Right lobe of liver (tissue), 6 donors: Measurements from ENCODE around the gene USP22. TPM values are rescaled to one million over a fixed set of nuclear protein-coding genes. Genes with fewer than 3 reads are reported as not detected.

Experiments used
- ATAC-seq, 4 donors: fragments of 200-7000 bp; cut with Tn5 transposase; one replicate each; pipeline ENCODE4 v1.9.1; 2020; ENCODE audit warnings: mild to moderate bottlenecking in 4 of 4, moderate library complexity in 4 of 4
- DNase-seq, 3 donors: peaks; one replicate each; pipeline ENCODE4 v3.0.0-alpha.2; 2020
- H3K27ac ChIP-seq, 3 donors: fragments of 200-600 bp; one replicate each; pipeline ENCODE4 v1.8.0; 2022
- H3K27me3 ChIP-seq, 2 donors: fragments of 200-600 bp; one replicate each; pipeline ENCODE4 v1.8.0; 2022
- H3K36me3 ChIP-seq, 4 donors: fragments of 200-600 bp; sonication (generic) in 1 of 4; one replicate each; pipeline versions ENCODE4 v1.5.1 to v1.8.0; 2017 to 2022; ENCODE audit warnings: control low read depth in 1 of 4
- H3K4me1 ChIP-seq, 4 donors: fragments of 200-600 bp; sonication (generic) in 1 of 4; one replicate each; pipeline versions ENCODE4 v1.5.1 to v1.8.0; 2017 to 2022; ENCODE audit warnings: control low read depth in 1 of 4
- H3K4me3 ChIP-seq, 3 donors: fragments of 200-600 bp; one replicate each; pipeline ENCODE4 v1.8.0; 2022
- H3K9me3 ChIP-seq, 4 donors: fragments of 200-600 bp; sonication (generic) in 1 of 4; one replicate each; pipeline versions ENCODE4 v1.5.1 to v1.8.0; 2017 to 2022; ENCODE audit warnings: control low read depth in 1 of 4
- POLR2A ChIP-seq: fragments of 450-650 bp; IDR thresholded peaks from one replicate; pipeline ENCODE4 v1.6.1; 2017; ENCODE audit warnings: antibody characterized with exemption, mild to moderate bottlenecking
- WGBS: methylation state at CpG from one replicate; pipeline ENCODE4 v1.1.6; 2018; ENCODE audit warnings: low coverage, low lambda C conversion rate; ENCODE audit not compliant: insufficient coverage; ENCODE audit errors: missing lambda C conversion rate; 5-methylcytosine and 5-hydroxymethylcytosine counted together
- intact Hi-C, 2 donors: fragments of 100-400 bp; cut with DNase I; formaldehyde crosslinking; loops; one replicate each; pipeline versions ENCODE4 v1.11.2 to v1.14.1; 2022
- total RNA-seq, 6 experiments: library from RNA; depleted of rRNA in 2 of 6; stranded (reverse); fragments of >200 nt in 2 of 6; fragmentation: NEBNext Ultra II Directional in 3 of 6; extraction: Animal tissue kit (Norgen Biotek cat#: 25700) in 3 of 6; gene quantifications; one replicate each; pipeline versions ENCODE4 v1.1.0 to v1.2.4, GENCODE V29; 2016 to 2023
- TF ChIP-seq, protein P1 (sequence below), 4 donors: fragments of 200-600 bp in 3 of 4; fragments of 450-650 bp in 1 of 4; IDR thresholded peaks; one replicate each; pipeline versions ENCODE4 v1.5.1 to v1.8.0; 2016 to 2022; ENCODE audit warnings: antibody characterized with exemption in 4 of 4, mild to moderate bottlenecking in 2 of 4
- donor health status: DM: no; HTN: yes; CAD: no.
- donor health status: DM: no; HTN: no; CAD: no.
- donor health status: DM: no; HTN: no; CAD: no.
- donor health status: DM: no; HTN: yes; CAD: no.
- donor health status: DM: no; HTN: yes; CAD: no.

The USP22 gene
- total RNA-seq, 6 experiments from 2014 or later, result 69.8 to 81.2 (median 77.7) TPM

DNA sequence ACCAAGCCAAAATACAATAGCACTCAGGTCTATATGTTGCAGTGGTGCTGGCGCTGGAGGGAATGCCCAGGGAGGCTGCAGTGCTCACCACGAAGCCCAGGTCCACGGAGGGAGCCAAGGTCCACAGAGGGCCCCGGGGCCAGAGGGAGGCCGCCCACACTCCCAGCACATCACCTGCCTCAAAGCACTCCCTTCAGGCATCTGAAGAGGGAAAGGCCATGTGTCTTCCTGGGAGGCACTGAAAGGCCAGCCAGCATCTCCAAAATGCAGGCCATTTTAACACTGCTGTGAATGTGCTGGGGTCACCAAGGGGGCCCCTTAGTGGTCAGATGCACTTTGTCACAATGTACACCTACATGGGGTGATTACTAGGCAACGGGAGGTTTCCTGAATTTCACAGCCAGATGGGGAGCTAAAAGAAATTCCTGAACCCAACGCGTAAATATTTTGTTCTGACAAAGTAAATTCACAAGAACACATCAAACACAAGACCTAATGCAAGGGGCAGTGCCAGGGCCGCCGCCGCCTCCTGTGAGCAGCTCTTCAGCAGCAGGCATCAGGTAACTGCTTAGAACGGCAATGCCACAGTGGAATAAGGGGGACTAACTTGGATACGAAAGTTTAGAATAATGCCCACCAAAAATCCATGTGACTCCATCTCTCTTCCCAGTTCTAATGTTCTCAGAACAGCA is 42.8 kb downstream of the USP22 start:
- intact Hi-C loops, result loop anchor here in 1 of 2 donors (10.0 kb wide), 2 partner anchors 55 to 775 kb away; no protein-coding TSS in a partner anchor
- Histone ChIP-seq H3K4me3 (no peak overlapping the region), H3K27me3 (no peaks in the 10 kb centered on the region), H3K36me3 (peaks cover 10 to 46% (median 29%) of the 10 kb centered on the region in 4 donors), H3K27ac (no peak overlapping the region), H3K4me1 (no peaks in the 10 kb centered on the region), H3K9me3 (no peaks in the 10 kb centered on the region)
- no peak for TF ChIP-seq POLR2A
- TF ChIP-seq, protein P1, sequence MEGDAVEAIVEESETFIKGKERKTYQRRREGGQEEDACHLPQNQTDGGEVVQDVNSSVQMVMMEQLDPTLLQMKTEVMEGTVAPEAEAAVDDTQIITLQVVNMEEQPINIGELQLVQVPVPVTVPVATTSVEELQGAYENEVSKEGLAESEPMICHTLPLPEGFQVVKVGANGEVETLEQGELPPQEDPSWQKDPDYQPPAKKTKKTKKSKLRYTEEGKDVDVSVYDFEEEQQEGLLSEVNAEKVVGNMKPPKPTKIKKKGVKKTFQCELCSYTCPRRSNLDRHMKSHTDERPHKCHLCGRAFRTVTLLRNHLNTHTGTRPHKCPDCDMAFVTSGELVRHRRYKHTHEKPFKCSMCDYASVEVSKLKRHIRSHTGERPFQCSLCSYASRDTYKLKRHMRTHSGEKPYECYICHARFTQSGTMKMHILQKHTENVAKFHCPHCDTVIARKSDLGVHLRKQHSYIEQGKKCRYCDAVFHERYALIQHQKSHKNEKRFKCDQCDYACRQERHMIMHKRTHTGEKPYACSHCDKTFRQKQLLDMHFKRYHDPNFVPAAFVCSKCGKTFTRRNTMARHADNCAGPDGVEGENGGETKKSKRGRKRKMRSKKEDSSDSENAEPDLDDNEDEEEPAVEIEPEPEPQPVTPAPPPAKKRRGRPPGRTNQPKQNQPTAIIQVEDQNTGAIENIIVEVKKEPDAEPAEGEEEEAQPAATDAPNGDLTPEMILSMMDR (IDR thresholded peaks at IDR 0.05), result no peak
- 59% methylated on average over 7 of the region's 13 CpGs for WGBS
- ATAC-seq, result no peak
- no peak for DNase-seq

DNA sequence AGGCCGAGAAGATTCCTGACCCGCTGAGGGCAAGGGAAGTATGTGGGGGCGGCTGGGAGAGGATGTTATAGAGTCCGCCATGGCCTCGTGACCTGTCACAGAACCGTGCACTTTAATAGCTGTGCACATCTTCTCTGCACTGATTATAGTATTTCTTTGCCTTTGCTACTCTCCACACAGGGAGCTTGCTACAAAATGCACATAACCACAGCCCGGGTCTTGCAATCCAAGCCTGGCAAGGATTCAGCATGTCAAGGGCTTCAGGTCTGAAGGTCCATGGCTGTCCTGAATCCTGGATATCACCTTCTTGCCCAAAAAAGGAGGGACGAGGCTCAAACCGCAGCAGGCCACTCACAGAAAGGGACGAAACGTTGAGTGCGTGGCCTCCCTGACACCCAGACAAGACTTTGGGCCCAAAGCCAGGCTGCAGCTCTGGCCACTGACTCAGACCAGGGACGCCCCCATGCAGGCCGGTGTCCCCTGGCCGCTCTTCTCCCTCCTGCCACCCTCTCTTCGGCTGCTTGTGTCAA is 43.7 kb downstream of the USP22 start:
- Histone ChIP-seq H3K4me1 (no peaks in the 10 kb centered on the region), H3K36me3 (peaks cover 5 to 37% (median 21%) of the 10 kb centered on the region in 4 donors), H3K9me3 (no peaks in the 10 kb centered on the region), H3K4me3 (no peak overlapping the region), H3K27me3 (no peaks in the 10 kb centered on the region), H3K27ac (no peak overlapping the region)
- peak in 2 of 4 donors; percentile 9 to 23 for ATAC-seq
- DNase-seq, result no peak
- WGBS, result 49% methylated on average over 12 of the region's 16 CpGs
- TF ChIP-seq, protein P1 (IDR thresholded peaks at IDR 0.05), result no peak
- TF ChIP-seq POLR2A, result no peak
- intact Hi-C loops, result loop anchor here in 1 of 2 donors (10.0 kb wide), 2 partner anchors 54 to 774 kb away; no protein-coding TSS in a partner anchor

DNA sequence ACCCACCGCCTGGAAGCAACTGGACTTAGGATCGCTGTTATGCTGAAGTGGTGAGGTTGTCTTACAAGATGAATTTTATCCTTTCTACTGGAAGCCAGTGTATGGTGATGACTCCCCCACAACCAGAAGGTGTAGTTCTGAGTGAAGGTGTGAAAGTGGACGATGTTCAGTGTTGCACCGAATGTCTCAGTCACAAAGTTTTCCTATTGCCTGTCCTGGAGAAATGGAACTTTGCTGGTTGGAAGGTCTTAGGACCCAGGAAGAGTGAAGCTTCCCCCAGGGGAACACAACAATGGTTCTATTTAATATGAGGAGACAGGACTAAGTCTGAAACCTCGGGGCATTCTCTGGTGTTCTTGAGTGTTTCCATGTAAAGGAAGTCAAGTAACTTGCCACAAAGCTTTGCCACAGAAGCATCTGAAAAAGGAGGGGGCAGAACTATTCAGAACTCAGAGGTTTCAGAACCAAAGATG is 44.2 kb downstream of the USP22 start:
- DNase-seq, result no peak
- TF ChIP-seq POLR2A, result no peak
- TF ChIP-seq, protein P1 (IDR thresholded peaks at IDR 0.05), result no peak
- H3K36me3 ChIP-seq, result peaks cover under 1 to 32% (median 18%) of the 10 kb centered on the region in 4 donors
- WGBS, result 82% methylated on average over 3 of the region's 5 CpGs
- no peaks in the 10 kb centered on the region for H3K4me1 ChIP-seq
- no peak overlapping the region for H3K27ac ChIP-seq
- no peaks in the 10 kb centered on the region for H3K27me3 ChIP-seq
- ATAC-seq, result no peak
- intact Hi-C loops, result loop anchor here in 1 of 2 donors (10.0 kb wide), 2 partner anchors 54 to 774 kb away; no protein-coding TSS in a partner anchor
- no peak overlapping the region for H3K4me3 ChIP-seq
- no peaks in the 10 kb centered on the region for H3K9me3 ChIP-seq

DNA sequence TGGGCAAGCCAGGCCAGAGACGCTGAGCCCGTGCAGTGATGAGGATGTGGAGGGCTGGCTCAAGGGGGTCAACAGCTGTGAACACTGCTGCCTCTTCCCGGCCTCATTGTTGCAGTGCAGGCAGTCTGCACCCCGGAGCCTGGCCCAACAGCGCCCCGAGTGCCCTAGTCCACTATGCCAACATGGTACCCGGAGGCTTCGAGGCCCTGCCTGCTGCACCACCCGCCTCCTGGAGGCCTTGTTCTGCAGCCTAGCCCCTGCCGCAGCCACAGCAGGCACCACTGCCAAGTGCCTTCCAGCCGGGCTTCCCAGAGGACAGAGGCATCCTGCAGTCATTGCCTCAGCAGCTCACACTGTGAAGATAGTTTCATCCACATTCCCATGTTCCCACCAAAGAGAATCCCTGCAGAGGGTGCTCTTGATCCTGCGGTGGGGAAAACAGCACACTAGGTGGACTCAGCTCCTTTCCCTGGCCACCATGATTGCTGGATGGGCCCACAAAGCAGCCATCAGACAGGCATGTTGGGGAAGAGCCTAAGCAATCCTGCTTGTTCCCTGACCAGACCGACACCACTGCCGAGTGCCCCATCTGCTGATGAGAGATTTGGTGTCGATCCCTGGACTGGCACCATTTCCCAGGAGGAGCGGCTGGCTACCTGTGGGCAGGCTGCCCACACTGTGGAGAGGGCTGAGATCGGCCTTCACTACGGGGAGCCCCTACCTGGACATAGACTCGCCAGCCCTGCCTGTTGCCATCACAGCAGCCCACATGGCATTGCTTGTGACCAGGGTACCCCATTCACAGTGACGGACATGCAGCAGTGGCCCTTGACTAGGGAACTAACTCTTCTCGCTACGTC is 44.9 kb downstream of the USP22 start:
- Histone ChIP-seq H3K4me3 (no peak overlapping the region), H3K9me3 (no peaks in the 10 kb centered on the region), H3K27ac (no peak overlapping the region), H3K36me3 (peaks cover 0 to 25% (median 14%) of the 10 kb centered on the region in 4 donors), H3K4me1 (no peaks in the 10 kb centered on the region), H3K27me3 (no peaks in the 10 kb centered on the region)
- intact Hi-C loops, result loop anchor here in 1 of 2 donors (10.0 kb wide), 2 partner anchors 53 to 773 kb away; no protein-coding TSS in a partner anchor
- no peak for TF ChIP-seq POLR2A
- TF ChIP-seq, protein P1 (IDR thresholded peaks at IDR 0.05), result no peak
- no peak for ATAC-seq
- DNase-seq, result no peak
- 84% methylated on average over 4 of the region's 22 CpGs for WGBS
